Measurements from ENCODE around the gene BRD7. TPM values are rescaled to one million over a fixed set of nuclear protein-coding genes. Genes with fewer than 3 reads are reported as not detected.

The BRD7 gene
- total and polyA plus RNA-seq, 2 of the 13 experiments (the other 11 are each of a cell fraction or from before 2014, with no cell fraction given): 82.3 to 149 TPM

DNA sequence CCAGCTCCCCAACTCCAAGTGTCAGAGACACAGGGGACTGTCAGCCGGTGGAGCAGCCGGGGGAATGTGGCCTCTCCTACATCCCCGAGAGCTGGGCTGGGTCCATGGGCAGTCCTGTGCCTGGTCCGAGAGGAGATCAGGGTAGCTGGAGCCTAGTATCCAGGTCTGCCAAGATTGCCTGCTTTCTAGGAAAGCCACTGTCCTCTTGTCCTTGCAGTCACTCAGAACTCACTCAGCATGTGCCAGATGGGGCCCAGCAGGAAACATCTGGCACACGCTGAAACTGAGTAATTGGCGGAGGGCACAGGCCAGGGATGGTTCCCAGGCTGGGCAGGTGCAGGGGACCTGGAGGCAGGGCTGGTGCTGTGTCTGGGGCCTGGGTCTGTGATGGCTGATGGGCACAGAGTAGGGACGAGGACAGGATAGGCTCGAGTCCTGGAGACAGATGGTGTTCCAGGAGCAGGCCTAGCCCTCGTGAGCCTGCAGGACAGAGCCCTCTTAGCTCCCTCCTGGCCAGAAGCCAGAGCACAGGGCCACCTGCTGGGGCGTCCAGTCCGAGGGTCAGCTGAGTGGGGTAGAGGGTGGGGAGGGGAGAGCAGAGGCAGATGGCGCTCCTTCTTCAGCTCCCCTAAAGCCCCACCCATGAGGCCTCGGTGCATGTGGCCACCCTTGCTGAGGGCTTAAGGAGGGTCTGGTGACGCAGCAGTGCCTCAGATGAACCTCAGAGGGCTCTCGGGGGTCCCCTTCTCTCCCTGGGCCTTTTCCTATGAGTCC lies 71.3 kb downstream of the BRD7 start (continued):
- TF ChIP-seq, protein P1, sequence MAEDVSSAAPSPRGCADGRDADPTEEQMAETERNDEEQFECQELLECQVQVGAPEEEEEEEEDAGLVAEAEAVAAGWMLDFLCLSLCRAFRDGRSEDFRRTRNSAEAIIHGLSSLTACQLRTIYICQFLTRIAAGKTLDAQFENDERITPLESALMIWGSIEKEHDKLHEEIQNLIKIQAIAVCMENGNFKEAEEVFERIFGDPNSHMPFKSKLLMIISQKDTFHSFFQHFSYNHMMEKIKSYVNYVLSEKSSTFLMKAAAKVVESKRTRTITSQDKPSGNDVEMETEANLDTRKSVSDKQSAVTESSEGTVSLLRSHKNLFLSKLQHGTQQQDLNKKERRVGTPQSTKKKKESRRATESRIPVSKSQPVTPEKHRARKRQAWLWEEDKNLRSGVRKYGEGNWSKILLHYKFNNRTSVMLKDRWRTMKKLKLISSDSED (CRISPR knock-in tag; IDR thresholded peaks at IDR 0.05): no peak
- TF ChIP-seq SATB2 (CRISPR knock-in tag; IDR thresholded peaks at IDR 0.05) (no peak), FOSL2 (CRISPR knock-in tag; IDR thresholded peaks at IDR 0.05) (no peak), ZNF564 (CRISPR knock-in tag; IDR thresholded peaks at IDR 0.05) (no peak), ZNF101 (CRISPR knock-in tag; IDR thresholded peaks at IDR 0.05; ENCODE audit: borderline replicate concordance, low read depth) (peak; percentile 49; the same call in 1 of the 2 replicates), ZBTB1 (CRISPR knock-in tag; IDR thresholded peaks at IDR 0.05; ENCODE audit: borderline replicate concordance) (no peak), MEF2D (CRISPR knock-in tag; IDR thresholded peaks at IDR 0.05) (no peak; the same call in 1 of the 2 replicates), SKI (IDR thresholded peaks at IDR 0.05; ENCODE audit: partially characterized antibody) (no peak), NFIC (IDR thresholded peaks at IDR 0.05; ENCODE audit: low read length) (no peak), NBN (conservative IDR thresholded peaks at IDR 0.05) (no peak), GABPA (IDR thresholded peaks at IDR 0.05; ENCODE audit: low read depth, low read length) (no peak), GABPA (CRISPR knock-in tag; IDR thresholded peaks at IDR 0.05; ENCODE audit: low read depth) (no peak), MED8 (CRISPR knock-in tag; IDR thresholded peaks at IDR 0.05; ENCODE audit: insufficient replicate concordance) (no peak), ZNF567 (CRISPR knock-in tag; IDR thresholded peaks at IDR 0.05; ENCODE audit: borderline replicate concordance) (no peak), ZBTB20 (CRISPR knock-in tag; IDR thresholded peaks at IDR 0.05; ENCODE audit: borderline replicate concordance, low read depth) (no peak), ZNF557 (CRISPR knock-in tag; IDR thresholded peaks at IDR 0.05) (no peak), NFE2L2 (IDR thresholded peaks at IDR 0.05; ENCODE audit: low read length) (no peak), PCBP2 (optimal IDR thresholded peaks at IDR 0.05; ENCODE audit: low read depth, low read length, poor library complexity, severe bottlenecking) (no peak), PRPF4 (IDR thresholded peaks at IDR 0.05; ENCODE audit: low read depth, low read length, poor library complexity, severe bottlenecking) (no peak), FOXC1 (CRISPR knock-in tag; IDR thresholded peaks at IDR 0.05; ENCODE audit: borderline replicate concordance) (no peak; the same call in 1 of the 2 replicates)
- TF ChIP-seq, protein P2, sequence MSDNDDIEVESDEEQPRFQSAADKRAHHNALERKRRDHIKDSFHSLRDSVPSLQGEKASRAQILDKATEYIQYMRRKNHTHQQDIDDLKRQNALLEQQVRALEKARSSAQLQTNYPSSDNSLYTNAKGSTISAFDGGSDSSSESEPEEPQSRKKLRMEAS (IDR thresholded peaks at IDR 0.05): peak; percentile 65
- TF ChIP-seq, protein P3, sequence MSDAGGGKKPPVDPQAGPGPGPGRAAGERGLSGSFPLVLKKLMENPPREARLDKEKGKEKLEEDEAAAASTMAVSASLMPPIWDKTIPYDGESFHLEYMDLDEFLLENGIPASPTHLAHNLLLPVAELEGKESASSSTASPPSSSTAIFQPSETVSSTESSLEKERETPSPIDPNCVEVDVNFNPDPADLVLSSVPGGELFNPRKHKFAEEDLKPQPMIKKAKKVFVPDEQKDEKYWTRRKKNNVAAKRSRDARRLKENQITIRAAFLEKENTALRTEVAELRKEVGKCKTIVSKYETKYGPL (CRISPR knock-in tag; IDR thresholded peaks at IDR 0.05): no peak

All from HepG2 (cell line).